Endothelial cell of umbilical vein (primary cell): ENCODE data around the gene ARHGAP10. TPM values are rescaled to one million over a fixed set of nuclear protein-coding genes. Genes with fewer than 3 reads are reported as not detected.

Experiments used
- BruUV-seq: library from RNA; stranded (reverse); fragments of 400-500 nt; replicated peaks from 2 replicates; lab custom pipeline; 2021; lab: Mats Ljungman, UMichigan
- CTCF ChIA-PET: fragments of 300-600, 350-600 bp; sonication (Branson Sonifier 250); formaldehyde crosslinking; loops from one replicate; lab custom pipeline; 2021; ENCODE audit warnings: antibody characterized with exemption, inconsistent platforms; lab: Charles Lee
- POLR2A ChIA-PET: fragments of 300-600, 350-600 bp; sonication (Branson Sonifier 250); formaldehyde crosslinking; loops from one replicate; lab custom pipeline; 2021; ENCODE audit warnings: antibody characterized with exemption, inconsistent platforms; lab: Charles Lee
- DNase-seq: peaks from one replicate; pipeline ENCODE4 v3.0.0-alpha.2; 2011; ENCODE audit warnings: low read depth, low spot score
- FAIRE-seq: peaks from 2 replicates; lab custom pipeline; 2011; peaks lifted over from hg19 to GRCh38; lab: Jason Lieb, UNC
- H2AFZ ChIP-seq: 2 replicates; pipeline ENCODE4 v1.6.0; 2012; ENCODE audit warnings: low read depth, low read length, control low read depth, inconsistent platforms
- H3K27ac ChIP-seq: 2 replicates; pipeline ENCODE4 v1.5.1; 2011; ENCODE audit warnings: low read depth, mild to moderate bottlenecking, control low read depth, low read length, moderate library complexity; ENCODE audit not compliant: insufficient read depth
- H3K27me3 ChIP-seq, 2 experiments: 2 replicates each; pipeline versions ENCODE4 v1.6.0 to v1.6.1; 2011; ENCODE audit warnings: low read length in 2 of 2, mixed read lengths in 1 of 2; ENCODE audit not compliant: control insufficient read depth in 2 of 2, insufficient read depth in 2 of 2
- H3K36me3 ChIP-seq, 2 experiments: 2 replicates in 1 of 2; 3 replicates in 1 of 2; pipeline ENCODE4 v1.5.1; 2011; ENCODE audit warnings: low read length in 2 of 2, mild to moderate bottlenecking in 1 of 2, moderate library complexity in 1 of 2; ENCODE audit not compliant: control insufficient read depth in 2 of 2, insufficient read depth in 2 of 2; ENCODE audit errors: extremely low read depth in 1 of 2
- H3K4me1 ChIP-seq: 3 replicates; pipeline ENCODE4 v1.5.1; 2011; ENCODE audit warnings: mild to moderate bottlenecking, low read length; ENCODE audit not compliant: control insufficient read depth, insufficient read depth; ENCODE audit errors: extremely low read depth
- H3K4me2 ChIP-seq: 2 replicates; pipeline ENCODE4 v1.6.1; 2011; ENCODE audit warnings: low read length, control low read depth, mixed read lengths; ENCODE audit not compliant: insufficient read depth
- H3K4me3 ChIP-seq, 3 experiments: fragments of 200-600 bp in 1 of 3; sonication (generic), shearing (Covaris generic) in 1 of 3; replicated peaks in 1 of 3; 2 replicates each; pipeline ENCODE4 v1.5.1; 2011 to 2016; ENCODE audit warnings: control low read depth in 3 of 3, low read length in 3 of 3, mild to moderate bottlenecking in 2 of 3, inconsistent platforms in 1 of 3, low read depth in 1 of 3, moderate library complexity in 1 of 3; ENCODE audit not compliant: insufficient read depth in 1 of 3
- H3K79me2 ChIP-seq: 2 replicates; pipeline ENCODE4 v1.6.0; 2012; ENCODE audit warnings: low read length, inconsistent platforms; ENCODE audit not compliant: control insufficient read depth, insufficient read depth
- H3K9ac ChIP-seq: replicated peaks from 2 replicates; pipeline ENCODE3; 2011; ENCODE audit warnings: low read length, control low read depth; ENCODE audit not compliant: insufficient read depth; ENCODE audit errors: extremely low read depth
- H3K9me1 ChIP-seq: replicated peaks from 3 replicates; pipeline ENCODE4 v1.6.0; 2011; ENCODE audit warnings: mild to moderate bottlenecking, low read length; ENCODE audit not compliant: control insufficient read depth, insufficient read depth; ENCODE audit errors: extremely low read depth
- H3K9me3 ChIP-seq: replicated peaks from 2 replicates; pipeline ENCODE4 v1.5.1; 2012; ENCODE audit warnings: low read length, inconsistent platforms; ENCODE audit not compliant: control insufficient read depth, insufficient read depth
- H4K20me1 ChIP-seq: replicated peaks from 2 replicates; pipeline ENCODE3; 2011; ENCODE audit warnings: mild to moderate bottlenecking, low read length; ENCODE audit not compliant: control insufficient read depth, insufficient read depth; ENCODE audit errors: extremely low read depth
- CTCF ChIP-seq, 2 donors: IDR thresholded peaks; 1 replicate in 1 of 2; 2 replicates in 1 of 2; pipeline ENCODE4 v1.5.1; 2011; ENCODE audit warnings: low read length in 2 of 2, mild to moderate bottlenecking in 2 of 2, moderate library complexity in 2 of 2, control low read depth in 1 of 2, inconsistent platforms in 1 of 2, low read depth in 1 of 2; ENCODE audit not compliant: insufficient read depth in 1 of 2; ENCODE audit errors: extremely low read depth in 1 of 2
- EZH2 ChIP-seq: IDR thresholded peaks from 2 replicates; pipeline ENCODE4 v1.6.1; 2012; ENCODE audit warnings: borderline replicate concordance, low read depth, mild to moderate bottlenecking, moderate library complexity, low read length, inconsistent platforms; ENCODE audit not compliant: severe bottlenecking
- FOS ChIP-seq: IDR thresholded peaks from 2 replicates; pipeline ENCODE4 v1.6.1; 2011; ENCODE audit warnings: mild to moderate bottlenecking, low read length, moderate library complexity, borderline replicate concordance; ENCODE audit not compliant: insufficient read depth
- GATA2 ChIP-seq: IDR thresholded peaks from 2 replicates; pipeline ENCODE4 v1.7.0; 2011; ENCODE audit warnings: low read depth, mild to moderate bottlenecking, moderate library complexity, mixed read lengths, low read length; ENCODE audit not compliant: insufficient read length, insufficient read depth
- JUN ChIP-seq: IDR thresholded peaks from 2 replicates; pipeline ENCODE4 v1.6.1; 2011; ENCODE audit warnings: borderline replicate concordance, low read depth; ENCODE audit not compliant: insufficient read length, insufficient read depth
- MYC ChIP-seq: IDR thresholded peaks from one replicate; pipeline ENCODE4 v1.6.1; 2011; ENCODE audit warnings: mild to moderate bottlenecking, low read depth, low read length
- POLR2A ChIP-seq: IDR thresholded peaks from 2 replicates; pipeline ENCODE4 v1.6.1; 2012; ENCODE audit warnings: low read depth, mild to moderate bottlenecking, control low read depth, low read length
- POLR2AphosphoS5 ChIP-seq: IDR thresholded peaks from 2 replicates; pipeline ENCODE4 v1.6.1; 2012; ENCODE audit warnings: low read depth, mild to moderate bottlenecking, control low read depth, low read length, moderate library complexity; ENCODE audit not compliant: insufficient read depth
- dilution Hi-C: fragments of 300-500 bp; cut with MboI; formaldehyde crosslinking; loops from one replicate; pipeline ENCODE4 v1.15.0; 2019; ENCODE audit warnings: low sequenced_read_pairs; ENCODE audit not compliant: extremely low pct_ligation_motif_present
- intact Hi-C: fragments of 100-400 bp; cut with micrococcal nuclease; formaldehyde crosslinking; loops from one replicate; pipeline ENCODE4 v1.10.0; 2022
- polyA plus RNA-seq, 4 experiments: library from polyadenylated mRNA; depleted of rRNA in 3 of 4; stranded (reverse) in 3 of 4; unstranded in 1 of 4; fragments of >200 nt; gene quantifications; 2 replicates each; pipeline versions ENCODE4 v1.2.1 to v1.2.3, GENCODE V29; 2011 to 2012; ENCODE audit warnings: missing spikeins in 1 of 4
- total RNA-seq: library from RNA; stranded (reverse); gene quantifications from 2 replicates; pipeline ENCODE4 v1.2.3, GENCODE V29; 2021
- TF ChIP-seq, protein P1 (sequence below): IDR thresholded peaks from 2 replicates; pipeline ENCODE4 v1.6.1; 2011; ENCODE audit not compliant: insufficient read depth, insufficient read length

The ARHGAP10 gene
- total and polyA plus RNA-seq, 2 donors (not counting 3 experiments of a cell fraction or from before 2014, with no cell fraction given), result 20.4 to 36.7 TPM

DNA sequence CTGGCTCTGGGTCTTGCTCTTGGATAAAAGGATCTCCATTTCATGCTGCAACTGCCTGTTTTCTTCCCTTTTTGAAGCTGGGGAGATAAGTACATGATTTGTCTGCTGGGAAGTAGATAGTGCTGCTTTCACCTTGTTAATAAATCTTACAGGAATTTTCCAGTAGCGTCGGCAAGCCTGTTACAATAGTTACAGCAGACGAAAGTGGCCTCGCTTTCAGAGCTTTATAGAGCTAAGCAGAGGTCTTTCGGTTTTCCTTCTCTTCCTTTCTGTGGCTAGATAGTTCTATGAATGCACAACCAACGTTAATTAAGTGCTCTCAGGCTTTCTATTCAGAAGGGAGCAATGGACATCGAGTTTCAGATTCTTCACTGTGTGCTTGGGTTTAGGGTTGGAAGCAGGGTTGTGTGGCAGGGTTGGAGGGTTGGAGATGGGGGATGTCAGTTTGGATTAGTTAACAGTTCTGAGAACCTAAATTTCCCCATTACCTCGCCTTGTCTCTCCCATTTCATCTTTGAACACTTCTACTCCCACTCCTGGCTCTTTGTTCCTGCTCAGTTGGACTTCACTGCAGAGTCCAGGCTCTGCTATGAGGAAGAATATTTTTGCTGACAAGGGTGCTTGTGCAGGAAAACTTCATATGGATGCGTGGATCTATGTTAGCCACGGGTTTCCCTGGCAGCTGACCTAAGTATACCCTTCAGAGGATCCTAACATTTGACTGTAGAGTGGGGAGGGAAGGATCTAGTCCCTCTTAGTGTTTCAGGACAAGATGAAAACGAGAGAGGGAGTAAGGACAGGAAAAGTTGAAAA, 237.9 kb downstream of the ARHGAP10 start:
- no peak for FAIRE-seq
- no TSS peak for BruUV-seq

GRCh38 chr4:147971116-147971515, 239.2 kb downstream of the ARHGAP10 start:
- Histone ChIP-seq H3K36me3 (no peaks in the 10 kb centered on the region), H4K20me1 (no peaks in the 10 kb centered on the region), H3K9me1 (no peaks in the 10 kb centered on the region), H2AFZ (no peak overlapping the region), H3K27me3 (no peaks in the 10 kb centered on the region), H3K4me2 (no peak overlapping the region), H3K9me3 (no peaks in the 10 kb centered on the region), H3K79me2 (no peaks in the 10 kb centered on the region), H3K4me3 (no peak overlapping the region), H3K9ac (no peak overlapping the region), H3K4me1 (peaks cover 15% of the 10 kb centered on the region), H3K27ac (no peak overlapping the region)
- CTCF ChIA-PET, result interaction anchor here (0.8 kb wide), 1 partner anchor 12 kb away, joined by 3 read pairs; no protein-coding TSS in a partner anchor
- intact Hi-C loops (no loop called here), dilution Hi-C loops (no loop called here)
- TF ChIP-seq MYC, result no peak
- no peak for TF ChIP-seq FOS
- TF ChIP-seq GATA2, result no peak
- TF ChIP-seq EZH2, result no peak
- TF ChIP-seq JUN, result no peak
- TF ChIP-seq, protein P1, sequence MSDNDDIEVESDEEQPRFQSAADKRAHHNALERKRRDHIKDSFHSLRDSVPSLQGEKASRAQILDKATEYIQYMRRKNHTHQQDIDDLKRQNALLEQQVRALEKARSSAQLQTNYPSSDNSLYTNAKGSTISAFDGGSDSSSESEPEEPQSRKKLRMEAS, result no peak
- no peak for TF ChIP-seq POLR2A
- no peak for TF ChIP-seq CTCF (IDR thresholded peaks at IDR 0.05; ENCODE audit: extremely low read depth in 1 of 2, insufficient read depth in 1 of 2, low read depth in 1 of 2, low read length in 2 of 2)
- TF ChIP-seq POLR2AphosphoS5, result no peak
- FAIRE-seq, result no peak
- POLR2A ChIA-PET, result no interaction called here
- no peak for DNase-seq
- BruUV-seq, result no TSS peak

More for the DNA sequence above, 237.9 kb downstream of the ARHGAP10 start:
- Histone ChIP-seq H3K4me2 (peak overlapping the region; percentile 58), H3K9me3 (no peaks in the 10 kb centered on the region), H3K36me3 (no peaks in the 10 kb centered on the region), H3K4me1 (peaks cover 15% of the 10 kb centered on the region), H3K4me3 (peak overlapping the region in 1 of 3 experiments; percentile 11), H3K27me3 (no peaks in the 10 kb centered on the region), H3K9me1 (no peaks in the 10 kb centered on the region), H3K9ac (no peak overlapping the region), H4K20me1 (no peaks in the 10 kb centered on the region), H3K27ac (peak overlapping the region; percentile 38), H3K79me2 (no peaks in the 10 kb centered on the region), H2AFZ (peak overlapping the region; percentile 71)
- TF ChIP-seq POLR2AphosphoS5 (no peak), EZH2 (no peak), POLR2A (no peak)
- peak; percentile 69 for DNase-seq
- intact Hi-C loops (no loop called here), dilution Hi-C loops (no loop called here)
- ChIA-PET CTCF (interaction anchor here (0.6 to 3.2 kb wide), 9 partner anchors 10 to 1297 kb away, joined by 3 to 16 read pairs (median 4); no protein-coding TSS in a partner anchor), POLR2A (no interaction called here)
